NCI-H774 (cell line): ENCODE data around the gene SPATA32.

Source experiments
- DNase-seq: peaks from one replicate; lab custom pipeline; 2025; lab: John Stamatoyannopoulos, UW

SPATA32 gene

GRCh38 chr17:45228763-45229539, 32.9 kb downstream of the SPATA32 start:
- no peak for DNase-seq

DNA sequence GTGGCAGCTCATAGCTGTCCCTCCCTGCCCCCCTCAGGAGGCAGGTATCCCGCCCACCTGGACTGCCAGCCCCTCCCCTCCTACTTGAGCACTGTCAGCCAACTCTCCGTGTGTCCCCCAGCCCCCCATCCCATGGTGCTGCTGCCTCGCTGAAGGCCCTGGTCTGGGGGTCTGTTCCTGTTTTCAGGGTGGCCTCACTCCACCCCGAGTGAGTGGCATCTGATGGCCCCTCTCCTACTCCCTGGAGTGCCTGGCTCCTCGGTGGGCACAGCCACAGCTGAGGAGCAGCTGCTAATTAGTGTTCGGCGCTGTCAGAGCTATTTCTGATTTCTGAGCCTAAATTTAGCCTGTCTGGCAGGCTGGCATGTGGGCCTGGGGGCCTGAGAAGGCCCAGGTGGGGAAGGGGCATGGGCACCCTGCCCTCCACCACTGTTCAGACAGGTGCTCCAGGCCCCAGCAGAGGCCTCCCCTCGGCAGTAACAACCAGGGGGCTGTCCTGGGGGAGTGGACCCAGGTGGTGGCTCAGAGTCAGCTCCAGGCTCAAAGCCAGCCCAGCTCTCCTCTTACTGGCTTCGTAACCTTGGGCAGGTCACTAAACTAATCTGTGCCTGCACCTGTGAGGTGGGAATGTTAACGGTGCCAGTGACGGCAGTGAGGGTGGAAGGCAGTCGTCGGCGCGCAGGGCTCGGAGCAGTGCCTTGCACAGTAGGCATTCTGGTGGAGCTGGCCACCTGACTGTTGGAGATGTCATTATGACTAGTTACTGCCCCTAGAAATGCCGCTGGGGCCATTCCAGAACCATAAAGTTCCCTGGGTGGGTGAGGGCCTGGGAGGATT, 33.8 kb downstream of the SPATA32 start:
- no peak for DNase-seq

- DNase-seq = no peak
Observed at GRCh38 chr17:45227101-45227925, 34.6 kb downstream of the SPATA32 start.

GRCh38 chr17:45226576-45226975, 35.3 kb downstream of the SPATA32 start:
- DNase-seq = no peak

DNA sequence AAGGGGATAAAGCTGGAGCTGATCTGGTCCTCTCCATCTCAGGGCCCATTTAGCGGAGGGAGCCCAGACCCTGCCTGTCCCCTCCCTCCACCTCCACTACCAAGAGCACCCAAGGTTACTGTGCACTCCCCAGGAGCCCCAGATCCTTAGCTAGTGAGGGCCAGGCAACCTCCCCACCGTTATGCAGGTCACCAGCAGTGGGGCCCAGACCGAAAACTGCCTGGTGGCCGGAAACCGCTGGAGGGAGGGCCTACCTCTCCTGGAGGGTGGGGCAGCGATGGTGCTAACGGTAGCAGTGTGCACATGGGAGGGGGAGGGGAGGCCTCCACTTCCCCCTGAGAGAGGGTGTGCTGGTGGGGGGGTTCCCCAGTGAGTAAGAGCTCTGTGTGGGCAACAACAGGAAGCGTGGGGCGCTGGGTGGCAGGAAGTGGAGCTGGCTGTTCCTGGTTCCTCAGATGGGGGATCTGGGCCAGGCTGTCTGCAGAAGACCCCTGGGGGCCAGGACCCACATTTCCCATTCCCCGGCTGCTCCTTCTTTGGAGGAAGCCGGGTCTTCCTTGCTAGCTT, 35.8 kb downstream of the SPATA32 start:
- DNase-seq = no peak

- no peak for DNase-seq
Observed at GRCh38 chr17:45225051-45225700, 36.7 kb downstream of the SPATA32 start.

GRCh38 chr17:45224671-45225050, 37.2 kb downstream of the SPATA32 start:
- no peak for DNase-seq

GRCh38 chr17:45223539-45224528, 38.1 kb downstream of the SPATA32 start:
- no peak for DNase-seq

DNA sequence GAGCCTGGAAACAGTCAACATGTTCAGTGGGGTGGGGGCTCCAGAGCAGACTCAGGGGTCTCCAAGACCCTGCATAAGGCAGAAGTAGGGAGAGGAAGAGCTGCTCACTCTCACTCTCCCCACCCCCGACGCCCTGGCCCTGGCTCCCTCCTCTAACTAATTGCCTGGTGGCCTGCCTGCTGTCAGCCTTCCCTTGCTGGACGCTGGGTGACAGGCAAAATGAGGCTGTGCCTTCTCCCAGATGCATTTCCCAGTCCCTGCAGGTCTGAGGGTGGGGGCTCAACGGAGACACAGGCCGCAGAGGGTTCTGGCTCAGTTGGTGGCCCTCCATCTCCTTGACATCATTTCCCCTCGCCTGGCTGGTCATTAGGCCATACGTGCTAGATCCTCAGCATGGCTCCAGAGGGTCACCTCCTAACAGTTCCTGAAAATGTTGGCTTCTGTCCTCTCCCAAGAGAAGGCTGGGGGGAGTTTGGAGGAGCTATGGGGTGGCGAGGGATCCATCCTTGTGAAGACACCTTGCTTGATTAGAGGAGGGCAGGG, 38.8 kb downstream of the SPATA32 start:
- no peak for DNase-seq

DNA sequence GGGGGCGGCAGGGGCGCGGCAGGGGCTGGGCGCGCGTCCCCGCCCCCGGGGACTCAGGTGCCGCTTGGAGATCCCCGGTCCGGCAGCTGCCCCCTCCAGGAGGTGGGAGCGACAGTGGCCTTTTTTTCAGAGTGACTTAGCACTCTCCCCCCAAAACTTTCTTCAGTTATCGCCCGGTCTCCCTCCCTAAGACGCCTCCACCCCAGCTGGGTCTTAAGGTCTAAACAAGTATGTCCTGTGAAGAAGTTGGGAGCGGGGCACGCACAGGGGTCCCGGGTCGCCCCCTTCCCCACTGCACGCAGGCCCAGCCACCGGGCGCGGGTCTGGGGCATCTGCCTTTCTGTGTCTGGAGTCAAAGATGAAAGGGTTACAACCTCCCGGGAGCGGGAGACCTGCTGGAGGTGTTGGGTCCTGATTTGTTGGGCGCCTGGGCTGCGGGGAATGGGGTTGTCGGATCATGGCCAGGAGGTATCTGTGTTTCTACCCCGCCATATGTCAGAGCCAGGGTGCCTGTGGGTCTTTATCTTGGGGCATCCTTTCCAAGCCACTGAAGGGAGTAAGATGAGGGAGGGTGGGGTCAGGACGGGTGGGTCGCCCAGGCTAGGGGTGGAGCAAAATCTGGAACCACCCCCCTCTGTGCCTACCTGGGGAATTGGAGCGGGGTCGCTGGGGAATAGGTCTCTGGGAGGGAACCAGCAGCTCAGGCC, 39.5 kb downstream of the SPATA32 start:
- no peak for DNase-seq

DNA sequence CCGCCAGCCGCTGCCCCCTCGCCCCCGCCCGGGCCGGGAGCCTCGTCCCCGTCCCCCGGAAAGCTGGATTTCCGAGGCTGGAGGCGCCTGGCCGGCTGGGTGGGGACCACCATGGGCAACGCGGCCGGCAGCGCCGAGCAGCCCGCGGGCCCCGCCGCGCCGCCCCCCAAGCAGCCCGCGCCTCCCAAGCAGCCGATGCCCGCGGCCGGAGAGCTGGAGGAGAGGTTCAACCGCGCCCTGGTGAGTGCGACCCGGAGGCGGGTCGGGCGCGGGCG, 39.9 kb downstream of the SPATA32 start:
- no peak for DNase-seq

GRCh38 chr17:45221081-45222013, 40.5 kb downstream of the SPATA32 start, which contains the start of gene FMNL1:
TSS of gene FMNL1 (plus strand) at chr17:45221885. CDS start at chr17:45222125, 240 bp downstream.
- DNase-seq = no peak

DNA sequence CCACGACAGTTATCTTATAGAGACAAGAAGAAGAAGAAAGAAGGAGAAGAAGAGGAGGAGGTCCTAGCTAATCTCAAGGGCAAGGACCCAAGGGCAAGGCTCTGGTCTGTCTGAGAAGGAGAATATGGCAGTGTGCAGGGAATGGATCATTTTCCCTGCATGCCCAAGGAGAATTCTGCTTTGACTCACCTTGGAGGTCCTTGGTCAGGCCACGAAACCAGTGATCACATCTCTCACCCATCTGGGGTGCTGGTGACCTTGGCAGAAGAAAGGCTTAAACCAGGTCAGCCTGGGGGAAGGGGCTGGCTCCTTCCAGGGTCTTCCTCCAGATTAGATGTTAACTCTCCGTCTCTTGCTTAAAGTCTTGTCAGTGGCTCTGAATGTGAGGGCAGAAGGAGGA, 41.8 kb downstream of the SPATA32 start:
- no peak for DNase-seq

- peak; percentile 83 for DNase-seq
Observed at GRCh38 chr17:45218895-45219661, 42.8 kb downstream of the SPATA32 start.
